H1 (cell line): ENCODE results near the gene BUD13. TPM values are rescaled to one million over a fixed set of nuclear protein-coding genes. Genes with fewer than 3 reads are reported as not detected.

Experiments
- CTCF ChIA-PET: fragments of 300-600 bp; sonication (Branson Sonifier 250); formaldehyde crosslinking; loops from one replicate; lab custom pipeline; 2021; ENCODE audit not compliant: partially characterized antibody; lab: Charles Lee
- POLR2A ChIA-PET: fragments of 300-600 bp; sonication (Branson Sonifier 250); formaldehyde crosslinking; loops from one replicate; lab custom pipeline; 2021; ENCODE audit warnings: inconsistent platforms; ENCODE audit not compliant: partially characterized antibody; lab: Charles Lee
- DNase-seq, 2 experiments: peaks; one replicate each; pipeline versions ENCODE4 v3.0.0 to v3.0.0-alpha.2; 2010 to 2022; ENCODE audit warnings: low spot score in 2 of 2, low read depth in 1 of 2, mixed read lengths in 1 of 2
- FAIRE-seq: peaks from 2 replicates; lab custom pipeline; 2011; peaks lifted over from hg19 to GRCh38; lab: Jason Lieb, UNC
- H2AFZ ChIP-seq: 2 replicates; pipeline ENCODE4 v1.8.1; 2012; ENCODE audit warnings: low read length, inconsistent platforms
- H2AK5ac ChIP-seq: 2 replicates; pipeline ENCODE4 v1.6.1; 2013; ENCODE audit warnings: low read depth, low read length
- H2BK120ac ChIP-seq: replicated peaks from 2 replicates; pipeline ENCODE3; 2013; ENCODE audit warnings: low read depth, low read length, inconsistent platforms
- H2BK12ac ChIP-seq: 2 replicates; pipeline ENCODE4 v1.6.1; 2013; ENCODE audit warnings: low read depth, low read length
- H2BK15ac ChIP-seq: 2 replicates; pipeline ENCODE4 v1.6.1; 2013; ENCODE audit warnings: low read length
- H2BK20ac ChIP-seq: 2 replicates; pipeline ENCODE4 v1.6.1; 2013; ENCODE audit warnings: low read length
- H2BK5ac ChIP-seq: 2 replicates; pipeline ENCODE4 v1.6.1; 2013; ENCODE audit warnings: low read depth, low read length
- H3K14ac ChIP-seq: 2 replicates; pipeline ENCODE4 v1.6.1; 2013; ENCODE audit warnings: inconsistent platforms; ENCODE audit not compliant: insufficient read length
- H3K18ac ChIP-seq: 2 replicates; pipeline ENCODE4 v1.6.1; 2013; ENCODE audit warnings: low read length; ENCODE audit errors: extremely low read depth
- H3K23ac ChIP-seq: 2 replicates; pipeline ENCODE4 v1.6.1; 2013; ENCODE audit warnings: inconsistent platforms; ENCODE audit not compliant: insufficient read length
- H3K23me2 ChIP-seq: 2 replicates; pipeline ENCODE4 v1.6.1; 2013; ENCODE audit warnings: low read depth, low read length
- H3K27ac ChIP-seq: 2 replicates; pipeline ENCODE4 v1.6.1; 2011; ENCODE audit warnings: low read depth, low read length, inconsistent platforms
- H3K27me3 ChIP-seq, 4 experiments: replicated peaks in 1 of 4; 1 replicate in 1 of 4; 2 replicates in 3 of 4; pipeline versions ENCODE4 v1.6.1 to v1.8.1; 2011 to 2013; ENCODE audit warnings: low read length in 3 of 4, mild to moderate bottlenecking in 3 of 4, inconsistent platforms in 2 of 4, mixed read lengths in 2 of 4, moderate library complexity in 1 of 4; ENCODE audit not compliant: control insufficient read depth in 3 of 4, insufficient read depth in 3 of 4; ENCODE audit errors: extremely low read depth in 1 of 4
- H3K36me3 ChIP-seq, 4 experiments: 2 replicates each; pipeline versions ENCODE4 v1.6.1 to v1.8.1; 2011 to 2013; ENCODE audit warnings: mild to moderate bottlenecking in 4 of 4, low read length in 3 of 4, moderate library complexity in 2 of 4, control low read depth in 1 of 4, inconsistent platforms in 1 of 4; ENCODE audit not compliant: insufficient read depth in 4 of 4, control insufficient read depth in 2 of 4
- H3K4ac ChIP-seq: replicated peaks from 2 replicates; pipeline ENCODE3; 2013; ENCODE audit warnings: low read length, low read depth, mixed read lengths, inconsistent platforms; ENCODE audit not compliant: insufficient read length
- H3K4me1 ChIP-seq, 4 experiments: replicated peaks in 1 of 4; 1 replicate in 1 of 4; 2 replicates in 3 of 4; pipeline versions ENCODE4 v1.6.1 to v1.8.1; 2011 to 2013; ENCODE audit warnings: low read length in 3 of 4, inconsistent platforms in 2 of 4, mixed read lengths in 1 of 4; ENCODE audit not compliant: insufficient read depth in 4 of 4, control insufficient read depth in 3 of 4
- H3K4me2 ChIP-seq, 2 experiments: 2 replicates each; pipeline versions ENCODE4 v1.6.1 to v1.8.1; 2011 to 2013; ENCODE audit warnings: low read depth in 2 of 2, low read length in 2 of 2, control low read depth in 1 of 2, inconsistent platforms in 1 of 2, mild to moderate bottlenecking in 1 of 2; ENCODE audit not compliant: insufficient read depth in 1 of 2
- H3K4me3 ChIP-seq, 4 experiments: fragments of 200-600, 300-600 bp in 1 of 4; sonication (generic), shearing (Covaris generic), sonication (Bioruptor Twin) in 1 of 4; 2 replicates each; pipeline versions ENCODE4 v1.5.1 to v1.8.1; 2011 to 2016; ENCODE audit warnings: low read length in 4 of 4, low read depth in 3 of 4, control low read depth in 2 of 4, inconsistent platforms in 2 of 4, mild to moderate bottlenecking in 2 of 4, mixed read lengths in 1 of 4, moderate library complexity in 1 of 4; ENCODE audit not compliant: insufficient read depth in 2 of 4; ENCODE audit errors: extremely low read depth in 1 of 4
- H3K56ac ChIP-seq: replicated peaks from 2 replicates; pipeline ENCODE3; 2013; ENCODE audit warnings: low read depth, mild to moderate bottlenecking, mixed read lengths, low read length, inconsistent platforms; ENCODE audit not compliant: insufficient read length
- H3K79me1 ChIP-seq: 2 replicates; pipeline ENCODE4 v1.6.1; 2013; ENCODE audit warnings: low read depth, low read length, control low read depth
- H3K79me2 ChIP-seq, 2 experiments: 2 replicates each; pipeline versions ENCODE4 v1.6.1 to v1.8.1; 2012 to 2013; ENCODE audit warnings: low read length in 2 of 2, mild to moderate bottlenecking in 2 of 2, inconsistent platforms in 1 of 2; ENCODE audit not compliant: insufficient read depth in 2 of 2, control insufficient read depth in 1 of 2
- H3K9ac ChIP-seq, 4 experiments: replicated peaks in 1 of 4; 1 replicate in 1 of 4; 2 replicates in 3 of 4; pipeline versions ENCODE4 v1.6.1 to v1.8.1; 2011 to 2013; ENCODE audit warnings: low read depth in 3 of 4, low read length in 3 of 4, control low read depth in 2 of 4, mild to moderate bottlenecking in 2 of 4, moderate library complexity in 2 of 4, inconsistent platforms in 1 of 4; ENCODE audit errors: extremely low read depth in 1 of 4
- H3K9me3 ChIP-seq, 2 experiments: 2 replicates each; pipeline versions ENCODE4 v1.6.1 to v1.8.1; 2012 to 2013; ENCODE audit warnings: mild to moderate bottlenecking in 2 of 2, moderate library complexity in 2 of 2, control low read depth in 1 of 2, inconsistent platforms in 1 of 2, low read depth in 1 of 2, low read length in 1 of 2, mixed read lengths in 1 of 2; ENCODE audit not compliant: insufficient read depth in 2 of 2
- H4K20me1 ChIP-seq, 2 experiments: replicated peaks in 1 of 2; 2 replicates each; pipeline versions ENCODE3 to v1.8.1; 2011 to 2013; ENCODE audit warnings: inconsistent platforms in 2 of 2, low read length in 2 of 2, mild to moderate bottlenecking in 1 of 2; ENCODE audit not compliant: insufficient read depth in 2 of 2, control insufficient read depth in 1 of 2
- H4K5ac ChIP-seq: 2 replicates; pipeline ENCODE4 v1.6.1; 2013; ENCODE audit warnings: low read length, low read depth, mixed read lengths, inconsistent platforms; ENCODE audit not compliant: insufficient read length
- H4K8ac ChIP-seq: 2 replicates; pipeline ENCODE4 v1.8.0; 2013; ENCODE audit warnings: mild to moderate bottlenecking, moderate library complexity, low read length, inconsistent platforms; ENCODE audit not compliant: insufficient read depth; ENCODE audit errors: extremely low read depth
- H4K91ac ChIP-seq: replicated peaks from 2 replicates; pipeline ENCODE3; 2013; ENCODE audit warnings: low read length, mixed read lengths, inconsistent platforms; ENCODE audit not compliant: insufficient read length
- BACH1 ChIP-seq: IDR thresholded peaks from 2 replicates; pipeline ENCODE4 v1.6.1; 2012; ENCODE audit warnings: low read length, improper control_type of control experiment
- CREB1 ChIP-seq: IDR thresholded peaks from 2 replicates; pipeline ENCODE4 v1.6.1; 2012; ENCODE audit warnings: inconsistent platforms
- EP300 ChIP-seq, 2 experiments: IDR thresholded peaks; 1 replicate in 1 of 2; 2 replicates in 1 of 2; pipeline ENCODE4 v1.6.1; 2011 to 2012; ENCODE audit warnings: low read depth in 2 of 2, low read length in 2 of 2, mild to moderate bottlenecking in 2 of 2, borderline replicate concordance in 1 of 2, inconsistent platforms in 1 of 2, moderate library complexity in 1 of 2
- EZH2 ChIP-seq: fragments of 200-600 bp; sonication (generic); IDR thresholded peaks from 2 replicates; pipeline ENCODE4 v1.7.1; 2012; ENCODE audit warnings: low read depth, mild to moderate bottlenecking, moderate library complexity, low read length, inconsistent platforms; ENCODE audit not compliant: severe bottlenecking
- HDAC2 ChIP-seq, 2 experiments: fragments of 300-600 bp in 1 of 2; sonication (generic) in 1 of 2; IDR thresholded peaks; 2 replicates each; pipeline ENCODE4 v1.6.1; 2011 to 2012; ENCODE audit warnings: low read depth in 2 of 2, low read length in 2 of 2, mild to moderate bottlenecking in 2 of 2, moderate library complexity in 2 of 2, borderline replicate concordance in 1 of 2, inconsistent platforms in 1 of 2
- MAX ChIP-seq: IDR thresholded peaks from 2 replicates; pipeline ENCODE4 v1.6.1; 2012; ENCODE audit warnings: inconsistent platforms
- SP1 ChIP-seq: IDR thresholded peaks from 2 replicates; pipeline ENCODE4 v1.6.1; 2011; ENCODE audit warnings: low read depth, low read length
- TEAD4 ChIP-seq: IDR thresholded peaks from 2 replicates; pipeline ENCODE4 v1.6.1; 2012; ENCODE audit warnings: low read depth, low read length, inconsistent platforms, mixed read lengths
- WGBS, 2 experiments: shearing (Covaris generic) in 1 of 2; methylation state at CpG; one replicate each; pipeline versions ENCODE4 v1.1.6 to v1.1.7; 2013 to 2015; ENCODE audit warnings: low lambda C conversion rate in 2 of 2, mixed read lengths in 2 of 2, inconsistent platforms in 1 of 2, low coverage in 1 of 2, missing lambda C conversion rate in 1 of 2; ENCODE audit not compliant: insufficient replicate concordance in 2 of 2, insufficient coverage in 1 of 2, insufficient read length in 1 of 2; ENCODE audit errors: extremely low coverage in 1 of 2, missing lambda C conversion rate in 1 of 2; 5-methylcytosine and 5-hydroxymethylcytosine counted together
- polyA plus RNA-seq, 7 experiments: library from polyadenylated mRNA; depleted of rRNA in 3 of 7; stranded (reverse) in 5 of 7; unstranded in 2 of 7; fragments of >200 nt in 5 of 7; fragments of 200-250 nt in 2 of 7; gene quantifications; 1 replicate in 5 of 7; 2 replicates in 1 of 7; 4 replicates in 1 of 7; pipeline versions ENCODE4 v1.2.1 to v1.2.3, GENCODE V29; 2011 to 2013; ENCODE audit warnings: missing spikeins in 2 of 7, mixed read lengths in 2 of 7
- total RNA-seq: library from RNA; stranded (reverse); fragmentation: NEBNext Ultra II Directional; extraction: Animal tissue kit (Norgen Biotek cat#: 25700); gene quantifications from 2 replicates; pipeline ENCODE4 v1.2.1, GENCODE V29; 2021

Gene BUD13
- total and polyA plus RNA-seq, 2 of the 8 experiments (the other 6 are each of a cell fraction or from before 2014, with no cell fraction given), result 24.8 to 27.2 TPM

DNA sequence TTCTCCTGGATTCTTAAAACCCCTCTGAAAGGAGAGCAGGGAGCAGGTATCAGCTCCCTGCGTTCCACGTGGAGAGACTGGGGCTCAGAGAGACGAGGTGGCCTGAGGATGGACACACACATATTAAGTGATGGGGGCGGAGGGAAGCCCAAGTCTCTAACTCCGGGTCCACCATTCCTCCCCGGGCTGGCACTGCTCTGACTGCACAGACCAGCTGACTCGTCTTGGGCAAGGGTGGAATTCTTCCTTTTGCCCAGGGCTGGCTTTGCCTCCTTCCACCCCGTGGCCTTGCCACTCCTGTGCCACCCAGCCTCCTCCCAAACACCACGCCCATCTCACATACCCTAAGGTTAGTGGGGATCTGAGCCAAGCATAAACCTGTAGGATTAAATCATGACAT, 65.0 kb downstream of the BUD13 start:
- no peak overlapping the region for H3K14ac ChIP-seq
- H3K4ac ChIP-seq, result no peak overlapping the region
- H3K4me2 ChIP-seq, result peak overlapping the region; percentile 25 to 45; a peak in 2 of 4 replicates
- peak overlapping the region; percentile 27 for H4K91ac ChIP-seq
- H2BK12ac ChIP-seq, result 0 out of 2 replicates have a peak overlapping the region, but pooled peaks have one; percentile 39
- no peak overlapping the region for H3K27ac ChIP-seq
- H3K23ac ChIP-seq, result no peak overlapping the region
- 83% methylated on average over 9 of the region's 9 CpGs; no CpG with 5 or more reads in 1 of the 2 experiments for WGBS, 2 experiments
- H3K79me2 ChIP-seq, result no peaks in the 10 kb centered on the region
- H4K5ac ChIP-seq, result no peak overlapping the region
- no peak for FAIRE-seq
- no peak overlapping the region; the same call in 1 of the 2 replicates for H4K8ac ChIP-seq
- no peaks in the 10 kb centered on the region for H3K9me3 ChIP-seq
- no peaks in the 10 kb centered on the region for H4K20me1 ChIP-seq
- H3K18ac ChIP-seq, result no peak overlapping the region
- H2AK5ac ChIP-seq, result 0 out of 2 replicates have a peak overlapping the region, but pooled peaks have one; percentile 4
- POLR2A ChIA-PET, result interaction anchor here (0.9 kb wide), 1 partner anchor 20 kb away, joined by 3 read pairs; no protein-coding TSS in a partner anchor
- H3K23me2 ChIP-seq, result no peaks in the 10 kb centered on the region
- no peaks in the 10 kb centered on the region for H3K79me1 ChIP-seq
- CTCF ChIA-PET, result interaction anchor here (0.6 to 19.2 kb wide), 3 partner anchors 17 to 468 kb away, joined by 3 to 334 read pairs (median 6); no protein-coding TSS in a partner anchor
- peak overlapping the region in 1 of 4 experiments; percentile 39; a peak in 1 of 8 replicates for H3K4me3 ChIP-seq
- H2BK20ac ChIP-seq, result peak overlapping the region; percentile 75; the same call in 1 of the 2 replicates
- H2BK15ac ChIP-seq, result no peak overlapping the region
- DNase-seq, result no peak
- H3K4me1 ChIP-seq, result peaks cover 2 to 27% (median 18%) of the 10 kb centered on the region in 4 experiments
- TF ChIP-seq HDAC2 (IDR thresholded peaks at IDR 0.05; ENCODE audit: borderline replicate concordance in 1 of 2, low read depth in 2 of 2, low read length in 2 of 2) (no peak), EZH2 (no peak), MAX (no peak), TEAD4 (no peak), CREB1 (no peak), SP1 (no peak), BACH1 (no peak), EP300 (IDR thresholded peaks at IDR 0.05; ENCODE audit: borderline replicate concordance in 1 of 2, low read depth in 2 of 2, low read length in 2 of 2) (no peak)
- H3K27me3 ChIP-seq, result peaks cover 0 to 25% (median 16%) of the 10 kb centered on the region in 4 experiments; a peak in 5 of 7 replicates
- no peak overlapping the region for H2AFZ ChIP-seq
- H3K9ac ChIP-seq, result no peak overlapping the region
- no peak overlapping the region for H2BK120ac ChIP-seq
- no peak overlapping the region for H2BK5ac ChIP-seq
- no peaks in the 10 kb centered on the region for H3K36me3 ChIP-seq
- H3K56ac ChIP-seq, result no peak overlapping the region
